ENCODE measurements around the gene CCDC184.

GRCh38 chr12:48145981-48146380 is 37.5 kb upstream of the CCDC184 start:
- TF ChIP-seq, protein P1, sequence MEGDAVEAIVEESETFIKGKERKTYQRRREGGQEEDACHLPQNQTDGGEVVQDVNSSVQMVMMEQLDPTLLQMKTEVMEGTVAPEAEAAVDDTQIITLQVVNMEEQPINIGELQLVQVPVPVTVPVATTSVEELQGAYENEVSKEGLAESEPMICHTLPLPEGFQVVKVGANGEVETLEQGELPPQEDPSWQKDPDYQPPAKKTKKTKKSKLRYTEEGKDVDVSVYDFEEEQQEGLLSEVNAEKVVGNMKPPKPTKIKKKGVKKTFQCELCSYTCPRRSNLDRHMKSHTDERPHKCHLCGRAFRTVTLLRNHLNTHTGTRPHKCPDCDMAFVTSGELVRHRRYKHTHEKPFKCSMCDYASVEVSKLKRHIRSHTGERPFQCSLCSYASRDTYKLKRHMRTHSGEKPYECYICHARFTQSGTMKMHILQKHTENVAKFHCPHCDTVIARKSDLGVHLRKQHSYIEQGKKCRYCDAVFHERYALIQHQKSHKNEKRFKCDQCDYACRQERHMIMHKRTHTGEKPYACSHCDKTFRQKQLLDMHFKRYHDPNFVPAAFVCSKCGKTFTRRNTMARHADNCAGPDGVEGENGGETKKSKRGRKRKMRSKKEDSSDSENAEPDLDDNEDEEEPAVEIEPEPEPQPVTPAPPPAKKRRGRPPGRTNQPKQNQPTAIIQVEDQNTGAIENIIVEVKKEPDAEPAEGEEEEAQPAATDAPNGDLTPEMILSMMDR (conservative IDR thresholded peaks at IDR 0.05), result no peak
- TF ChIP-seq ZFX (IDR thresholded peaks at IDR 0.05), result no peak
